ENCODE data around the gene PRSS21.

PRSS21 gene

DNA sequence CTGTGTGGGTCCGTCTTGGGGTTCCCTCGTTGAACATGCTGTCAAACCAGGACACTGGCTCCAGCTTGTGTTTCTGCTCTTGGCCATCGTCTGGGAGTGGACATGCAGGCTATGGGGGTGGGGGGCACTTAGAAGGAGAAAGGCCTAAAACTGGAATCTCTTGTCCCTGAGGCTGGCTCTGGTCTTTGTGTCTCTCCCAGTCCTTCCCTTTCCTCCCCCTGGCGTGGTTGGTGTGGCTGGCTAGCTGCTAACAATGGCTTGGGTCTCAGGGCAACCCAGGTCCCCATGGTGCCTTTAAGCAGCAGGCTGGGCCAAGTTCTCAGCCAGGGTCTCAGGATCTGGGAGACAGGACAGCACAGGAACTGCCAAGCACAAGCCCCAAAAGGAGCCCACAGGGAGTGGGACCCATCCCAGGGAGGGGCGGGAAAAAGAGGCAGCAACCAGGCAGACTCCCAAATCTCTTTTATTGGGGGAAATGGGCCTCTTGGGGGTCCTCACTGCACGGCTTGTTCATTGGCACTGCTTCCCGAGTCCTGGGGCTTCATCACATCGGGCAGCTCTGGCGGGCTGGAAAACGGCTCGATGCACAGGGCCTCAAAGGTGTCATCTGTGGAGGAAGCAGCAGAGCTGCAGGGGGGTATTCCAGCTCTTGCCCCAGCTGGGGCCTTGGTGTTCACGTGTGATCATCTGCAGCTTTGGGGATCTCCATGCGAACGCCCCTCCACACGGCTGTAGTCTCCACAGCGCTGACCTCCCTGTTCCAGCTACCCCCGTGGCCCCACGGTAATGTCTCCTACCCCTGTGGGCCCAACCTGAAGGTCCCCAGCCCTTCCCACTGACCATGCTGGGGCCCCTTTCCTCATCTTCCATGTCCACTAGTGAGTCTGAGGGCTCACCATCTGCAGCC lies 45.3 kb upstream of the PRSS21 start:
- H3K27me3 ChIP-seq (ENCODE audit: insufficient read depth, poor library complexity, severe bottlenecking) = no peaks in the 10 kb centered on the region
- H3K27ac ChIP-seq (replicated peaks) = no peak overlapping the region
- H3K4me3 ChIP-seq (replicated peaks; ENCODE audit: insufficient read depth, low read length) = no peak overlapping the region
- peak in 1 of 2 experiments; percentile 15 for DNase-seq (ENCODE audit: low read depth in 1 of 2, low spot score in 1 of 2)
- TF ChIP-seq POLR2AphosphoS5 (IDR thresholded peaks at IDR 0.05; ENCODE audit: low read depth) (peak; percentile 53; the same call in 1 of the 2 replicates), CTCF (IDR thresholded peaks at IDR 0.05; ENCODE audit: insufficient read depth, low read length) (no peak), SPI1 (IDR thresholded peaks at IDR 0.05; ENCODE audit: borderline replicate concordance, low read depth) (no peak)
- TF ChIP-seq, protein P1, sequence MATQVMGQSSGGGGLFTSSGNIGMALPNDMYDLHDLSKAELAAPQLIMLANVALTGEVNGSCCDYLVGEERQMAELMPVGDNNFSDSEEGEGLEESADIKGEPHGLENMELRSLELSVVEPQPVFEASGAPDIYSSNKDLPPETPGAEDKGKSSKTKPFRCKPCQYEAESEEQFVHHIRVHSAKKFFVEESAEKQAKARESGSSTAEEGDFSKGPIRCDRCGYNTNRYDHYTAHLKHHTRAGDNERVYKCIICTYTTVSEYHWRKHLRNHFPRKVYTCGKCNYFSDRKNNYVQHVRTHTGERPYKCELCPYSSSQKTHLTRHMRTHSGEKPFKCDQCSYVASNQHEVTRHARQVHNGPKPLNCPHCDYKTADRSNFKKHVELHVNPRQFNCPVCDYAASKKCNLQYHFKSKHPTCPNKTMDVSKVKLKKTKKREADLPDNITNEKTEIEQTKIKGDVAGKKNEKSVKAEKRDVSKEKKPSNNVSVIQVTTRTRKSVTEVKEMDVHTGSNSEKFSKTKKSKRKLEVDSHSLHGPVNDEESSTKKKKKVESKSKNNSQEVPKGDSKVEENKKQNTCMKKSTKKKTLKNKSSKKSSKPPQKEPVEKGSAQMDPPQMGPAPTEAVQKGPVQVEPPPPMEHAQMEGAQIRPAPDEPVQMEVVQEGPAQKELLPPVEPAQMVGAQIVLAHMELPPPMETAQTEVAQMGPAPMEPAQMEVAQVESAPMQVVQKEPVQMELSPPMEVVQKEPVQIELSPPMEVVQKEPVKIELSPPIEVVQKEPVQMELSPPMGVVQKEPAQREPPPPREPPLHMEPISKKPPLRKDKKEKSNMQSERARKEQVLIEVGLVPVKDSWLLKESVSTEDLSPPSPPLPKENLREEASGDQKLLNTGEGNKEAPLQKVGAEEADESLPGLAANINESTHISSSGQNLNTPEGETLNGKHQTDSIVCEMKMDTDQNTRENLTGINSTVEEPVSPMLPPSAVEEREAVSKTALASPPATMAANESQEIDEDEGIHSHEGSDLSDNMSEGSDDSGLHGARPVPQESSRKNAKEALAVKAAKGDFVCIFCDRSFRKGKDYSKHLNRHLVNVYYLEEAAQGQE (IDR thresholded peaks at IDR 0.05; ENCODE audit: insufficient replicate concordance, low read depth) = no peak

- no peaks in the 10 kb centered on the region for H3K27me3 ChIP-seq (ENCODE audit: insufficient read depth, poor library complexity, severe bottlenecking)
- TF ChIP-seq, protein P1 (IDR thresholded peaks at IDR 0.05; ENCODE audit: insufficient replicate concordance, low read depth) = no peak
- TF ChIP-seq POLR2AphosphoS5 (IDR thresholded peaks at IDR 0.05; ENCODE audit: low read depth) = peak; percentile 1; the same call in 1 of the 2 replicates
- H3K27ac ChIP-seq (replicated peaks) = no peak overlapping the region
- peak in 1 of 2 experiments; percentile 17 for DNase-seq (ENCODE audit: low read depth in 1 of 2, low spot score in 1 of 2)
- no peak overlapping the region for H3K4me3 ChIP-seq (replicated peaks; ENCODE audit: insufficient read depth, low read length)
Observed at GRCh38 chr16:2773188-2773968, 43.7 kb upstream of the PRSS21 start.

DNA sequence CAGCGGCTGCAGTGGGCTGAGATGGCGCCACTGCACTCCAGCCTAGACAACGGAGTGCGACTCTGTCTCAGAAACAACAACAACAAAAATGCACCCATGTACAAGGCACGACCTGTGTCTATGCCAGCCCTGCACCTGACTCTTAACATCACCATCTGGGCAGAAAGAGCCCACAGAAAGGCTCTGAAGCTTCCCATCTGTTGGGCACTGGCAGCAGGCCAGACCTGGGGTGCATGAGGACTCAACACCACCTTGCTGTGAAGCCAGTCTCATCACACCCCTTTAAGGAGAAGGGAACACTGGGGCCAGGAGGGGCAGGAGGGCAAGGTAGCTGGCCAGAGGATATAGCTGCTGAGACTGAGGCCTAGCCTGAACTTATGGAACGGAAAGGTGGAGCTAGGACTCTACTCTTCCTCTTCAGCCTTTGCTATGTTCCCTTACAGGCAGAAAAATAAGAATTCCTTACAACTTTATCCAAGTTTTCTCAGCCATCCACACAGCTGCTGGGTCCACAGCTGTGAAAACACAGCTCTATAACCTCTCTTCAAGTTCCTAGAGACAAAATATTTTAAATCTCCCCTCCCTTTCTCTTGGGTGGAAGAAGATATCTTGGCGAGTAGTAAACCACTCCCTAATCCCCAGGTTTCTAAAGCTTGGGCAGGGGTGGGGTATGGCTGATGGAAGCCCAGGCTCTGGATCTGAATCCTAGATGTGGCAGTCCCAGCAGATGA lies 42.7 kb upstream of the PRSS21 start:
- Histone ChIP-seq H3K27ac (replicated peaks) (no peak overlapping the region), H3K4me3 (replicated peaks; ENCODE audit: insufficient read depth, low read length) (no peak overlapping the region), H3K27me3 (ENCODE audit: insufficient read depth, poor library complexity, severe bottlenecking) (no peaks in the 10 kb centered on the region)
- DNase-seq (ENCODE audit: low read depth in 1 of 2, low spot score in 1 of 2) = peak in 1 of 2 experiments; percentile 16
- no peak for TF ChIP-seq SPI1 (IDR thresholded peaks at IDR 0.05; ENCODE audit: borderline replicate concordance, low read depth)
- no peak for TF ChIP-seq CTCF (IDR thresholded peaks at IDR 0.05; ENCODE audit: insufficient read depth, low read length)
- TF ChIP-seq, protein P1 (IDR thresholded peaks at IDR 0.05; ENCODE audit: insufficient replicate concordance, low read depth) = no peak
- TF ChIP-seq POLR2AphosphoS5 (IDR thresholded peaks at IDR 0.05; ENCODE audit: low read depth) = no peak
- no peak for TF ChIP-seq GABPA (IDR thresholded peaks at IDR 0.05; ENCODE audit: low read depth)
